ENCODE data around the gene RANBP10. TPM values are rescaled to one million over a fixed set of nuclear protein-coding genes. Genes with fewer than 3 reads are reported as not detected.

RANBP10 gene
- total and polyA plus RNA-seq, 9 of the 15 experiments (the other 6 are each of a cell fraction or from before 2014, with no cell fraction given): 0.61 to 19.3 (median 5.9) TPM

GRCh38 chr16:67719048-67719777 lies 87.1 kb downstream of the RANBP10 start, which contains the start of gene GFOD2 (continued):
- TF ChIP-seq CLOCK (CRISPR knock-in tag; IDR thresholded peaks at IDR 0.05; ENCODE audit: borderline replicate concordance): no peak
- TF ChIP-seq RBFOX2 (IDR thresholded peaks at IDR 0.05; ENCODE audit: low read depth, low read length): peak; percentile 91
- peak; percentile 75 for TF ChIP-seq NKRF (IDR thresholded peaks at IDR 0.05; ENCODE audit: borderline replicate concordance)
- no peak for TF ChIP-seq EZH2 (IDR thresholded peaks at IDR 0.05; ENCODE audit: borderline replicate concordance, low read depth, low read length)
- no peak for TF ChIP-seq ZNF785 (CRISPR knock-in tag; IDR thresholded peaks at IDR 0.05)
- TF ChIP-seq NFXL1 (CRISPR knock-in tag; IDR thresholded peaks at IDR 0.05): no peak
- TF ChIP-seq TAF9B (IDR thresholded peaks at IDR 0.05; ENCODE audit: partially characterized antibody): peak; percentile 68
- peak; percentile 77 for TF ChIP-seq FIP1L1 (IDR thresholded peaks at IDR 0.05; ENCODE audit: low read depth, low read length, poor library complexity, severe bottlenecking)
- peak; percentile 69 for TF ChIP-seq SAP30 (IDR thresholded peaks at IDR 0.05; ENCODE audit: borderline replicate concordance, insufficient read depth, low read depth, low read length, poor library complexity, severe bottlenecking)
- TF ChIP-seq CC2D1A (IDR thresholded peaks at IDR 0.05): peak; percentile 100
- TF ChIP-seq, protein P1, sequence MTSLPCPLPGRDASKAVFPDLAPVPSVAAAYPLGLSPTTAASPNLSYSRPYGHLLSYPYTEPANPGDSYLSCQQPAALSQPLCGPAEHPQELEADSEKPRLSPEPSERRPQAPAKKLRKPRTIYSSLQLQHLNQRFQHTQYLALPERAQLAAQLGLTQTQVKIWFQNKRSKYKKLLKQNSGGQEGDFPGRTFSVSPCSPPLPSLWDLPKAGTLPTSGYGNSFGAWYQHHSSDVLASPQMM (CRISPR knock-in tag; IDR thresholded peaks at IDR 0.05): no peak
- no peak for TF ChIP-seq SMARCA4 (IDR thresholded peaks at IDR 0.05)
- TF ChIP-seq CBX2 (IDR thresholded peaks at IDR 0.05; ENCODE audit: insufficient read depth, low read length, poor library complexity, severe bottlenecking): no peak
- TF ChIP-seq, protein P2, sequence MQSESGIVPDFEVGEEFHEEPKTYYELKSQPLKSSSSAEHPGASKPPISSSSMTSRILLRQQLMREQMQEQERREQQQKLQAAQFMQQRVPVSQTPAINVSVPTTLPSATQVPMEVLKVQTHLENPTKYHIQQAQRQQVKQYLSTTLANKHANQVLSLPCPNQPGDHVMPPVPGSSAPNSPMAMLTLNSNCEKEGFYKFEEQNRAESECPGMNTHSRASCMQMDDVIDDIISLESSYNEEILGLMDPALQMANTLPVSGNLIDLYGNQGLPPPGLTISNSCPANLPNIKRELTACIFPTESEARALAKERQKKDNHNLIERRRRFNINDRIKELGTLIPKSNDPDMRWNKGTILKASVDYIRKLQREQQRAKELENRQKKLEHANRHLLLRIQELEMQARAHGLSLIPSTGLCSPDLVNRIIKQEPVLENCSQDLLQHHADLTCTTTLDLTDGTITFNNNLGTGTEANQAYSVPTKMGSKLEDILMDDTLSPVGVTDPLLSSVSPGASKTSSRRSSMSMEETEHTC (IDR thresholded peaks at IDR 0.05): no peak
- no peak; the same call in 1 of the 2 replicates for TF ChIP-seq FOXP4 (CRISPR knock-in tag; IDR thresholded peaks at IDR 0.05; ENCODE audit: borderline replicate concordance)
- TF ChIP-seq MBD2 (IDR thresholded peaks at IDR 0.05; ENCODE audit: borderline replicate concordance, low read depth): peak; percentile 78; the same call in 1 of the 2 replicates
- no peak for TF ChIP-seq BRD9 (IDR thresholded peaks at IDR 0.05; ENCODE audit: low read depth, partially characterized antibody)
- TF ChIP-seq POLR2AphosphoS5 (IDR thresholded peaks at IDR 0.05; ENCODE audit: control insufficient read depth, insufficient read depth, low read depth, low read length): peak; percentile 97
